DND-41 (cell line): Measurements from ENCODE around the gene DCAF7.

Source experiments
- ATAC-seq: fragments of 200-7000 bp; cut with Tn5 transposase; 3 replicates; pipeline ENCODE4 v1.9.1; 2021; ENCODE audit warnings: low read depth; ENCODE audit not compliant: insufficient read depth
- DNase-seq: peaks from one replicate; pipeline ENCODE4 v3.0.0-alpha.2; 2020
- H2AFZ ChIP-seq: 2 replicates; pipeline ENCODE4 v1.6.0; 2012; ENCODE audit warnings: low read depth, low read length
- H3K27ac ChIP-seq: 2 replicates; pipeline ENCODE4 v1.5.1; 2012; ENCODE audit warnings: low read length, inconsistent platforms
- H3K27me3 ChIP-seq: fragments of 200-600 bp; sonication (generic); 2 replicates; pipeline ENCODE4 v1.6.0; 2012; ENCODE audit warnings: low read length, mild to moderate bottlenecking, inconsistent platforms; ENCODE audit not compliant: insufficient read depth, poor library complexity
- H3K36me3 ChIP-seq: 2 replicates; pipeline ENCODE4 v1.5.1; 2012; ENCODE audit warnings: low read length, inconsistent platforms; ENCODE audit not compliant: insufficient read depth
- H3K4me1 ChIP-seq: 2 replicates; pipeline ENCODE4 v1.5.1; 2012; ENCODE audit warnings: mild to moderate bottlenecking, low read length; ENCODE audit not compliant: insufficient read depth
- H3K4me2 ChIP-seq: 2 replicates; pipeline ENCODE4 v1.6.0; 2012; ENCODE audit warnings: mild to moderate bottlenecking, moderate library complexity, low read length, inconsistent platforms; ENCODE audit not compliant: insufficient read depth
- H3K4me3 ChIP-seq, 2 experiments: fragments of 200-600 bp in 1 of 2; shearing (Covaris generic) in 1 of 2; 2 replicates each; pipeline ENCODE4 v1.5.1; 2012 to 2016; ENCODE audit warnings: inconsistent platforms in 2 of 2, low read length in 2 of 2, mild to moderate bottlenecking in 2 of 2, low read depth in 1 of 2, moderate library complexity in 1 of 2
- H3K79me2 ChIP-seq: 2 replicates; pipeline ENCODE4 v1.6.0; 2012; ENCODE audit warnings: low read length, inconsistent platforms; ENCODE audit not compliant: insufficient read depth
- H3K9ac ChIP-seq: 2 replicates; pipeline ENCODE4 v1.6.0; 2012; ENCODE audit warnings: low read depth, mild to moderate bottlenecking, inconsistent platforms, low read length, moderate library complexity
- H3K9me3 ChIP-seq: 2 replicates; pipeline ENCODE4 v1.5.1; 2012; ENCODE audit warnings: low read length, moderate library complexity, mild to moderate bottlenecking, inconsistent platforms; ENCODE audit not compliant: insufficient read depth, severe bottlenecking
- H4K20me1 ChIP-seq: 2 replicates; pipeline ENCODE4 v1.6.0; 2012; ENCODE audit warnings: low read length; ENCODE audit not compliant: insufficient read depth
- CTCF ChIP-seq: IDR thresholded peaks from 2 replicates; pipeline ENCODE4 v1.5.1; 2012; ENCODE audit warnings: borderline replicate concordance, low read length, moderate library complexity, mild to moderate bottlenecking; ENCODE audit not compliant: poor library complexity, severe bottlenecking; ENCODE audit errors: extremely low read depth
- EZH2 ChIP-seq: IDR thresholded peaks from 3 replicates; pipeline ENCODE4 v1.6.1; 2012; ENCODE audit warnings: borderline replicate concordance, low read depth, mild to moderate bottlenecking, moderate library complexity, low read length, inconsistent platforms; ENCODE audit not compliant: severe bottlenecking

The DCAF7 gene

GRCh38 chr17:63512388-63512787, 37.9 kb upstream of the DCAF7 start:
- no peak for TF ChIP-seq EZH2
- no peak for TF ChIP-seq CTCF
- no peaks in the 10 kb centered on the region for H3K36me3 ChIP-seq
- H3K79me2 ChIP-seq = no peaks in the 10 kb centered on the region
- ATAC-seq = no peak
- no peak overlapping the region for H3K4me2 ChIP-seq
- no peak overlapping the region for H3K27ac ChIP-seq
- H3K4me3 ChIP-seq = no peak overlapping the region
- H3K9ac ChIP-seq = no peak overlapping the region
- no peak overlapping the region for H2AFZ ChIP-seq
- DNase-seq = no peak
- H3K4me1 ChIP-seq = no peaks in the 10 kb centered on the region
- peaks cover 8% of the 10 kb centered on the region for H4K20me1 ChIP-seq
- no peaks in the 10 kb centered on the region for H3K9me3 ChIP-seq
- H3K27me3 ChIP-seq = no peaks in the 10 kb centered on the region

GRCh38 chr17:63512896-63513644, 37.2 kb upstream of the DCAF7 start:
- Histone ChIP-seq H3K4me1 (no peaks in the 10 kb centered on the region), H3K27me3 (no peaks in the 10 kb centered on the region), H2AFZ (no peak overlapping the region), H3K36me3 (no peaks in the 10 kb centered on the region), H4K20me1 (peaks cover 8% of the 10 kb centered on the region), H3K4me3 (no peak overlapping the region), H3K79me2 (no peaks in the 10 kb centered on the region), H3K4me2 (no peak overlapping the region), H3K27ac (no peak overlapping the region), H3K9ac (no peak overlapping the region), H3K9me3 (no peaks in the 10 kb centered on the region)
- ATAC-seq (no peak), DNase-seq (no peak)
- TF ChIP-seq CTCF = no peak
- TF ChIP-seq EZH2 = no peak

- Histone ChIP-seq H3K9ac (no peak overlapping the region), H3K27me3 (no peaks in the 10 kb centered on the region), H3K4me3 (no peak overlapping the region), H3K27ac (no peak overlapping the region), H3K4me1 (no peaks in the 10 kb centered on the region), H3K36me3 (no peaks in the 10 kb centered on the region), H4K20me1 (peaks cover 17% of the 10 kb centered on the region), H2AFZ (no peak overlapping the region), H3K9me3 (no peaks in the 10 kb centered on the region), H3K4me2 (no peak overlapping the region), H3K79me2 (no peaks in the 10 kb centered on the region)
- ATAC-seq (no peak), DNase-seq (no peak)
- no peak for TF ChIP-seq EZH2
- TF ChIP-seq CTCF = no peak
Measured at GRCh38 chr17:63514477-63514876, 35.8 kb upstream of the DCAF7 start.

GRCh38 chr17:63514974-63515373, 35.3 kb upstream of the DCAF7 start:
- Histone ChIP-seq H3K4me1 (no peaks in the 10 kb centered on the region), H3K36me3 (no peaks in the 10 kb centered on the region), H3K9ac (no peak overlapping the region), H2AFZ (no peak overlapping the region), H3K27me3 (no peaks in the 10 kb centered on the region), H3K9me3 (no peaks in the 10 kb centered on the region), H3K4me2 (no peak overlapping the region), H3K27ac (no peak overlapping the region), H3K4me3 (no peak overlapping the region), H4K20me1 (peaks cover 19% of the 10 kb centered on the region), H3K79me2 (no peaks in the 10 kb centered on the region)
- TF ChIP-seq EZH2 (no peak), CTCF (no peak)
- ATAC-seq (no peak), DNase-seq (no peak)
